ENCODE data around the gene GRB10. TPM values are rescaled to one million over a fixed set of nuclear protein-coding genes. Genes with fewer than 3 reads are reported as not detected.

Gene GRB10
- polyA plus RNA-seq, 1 donor from 2014 or later, result 78.4 TPM

DNA sequence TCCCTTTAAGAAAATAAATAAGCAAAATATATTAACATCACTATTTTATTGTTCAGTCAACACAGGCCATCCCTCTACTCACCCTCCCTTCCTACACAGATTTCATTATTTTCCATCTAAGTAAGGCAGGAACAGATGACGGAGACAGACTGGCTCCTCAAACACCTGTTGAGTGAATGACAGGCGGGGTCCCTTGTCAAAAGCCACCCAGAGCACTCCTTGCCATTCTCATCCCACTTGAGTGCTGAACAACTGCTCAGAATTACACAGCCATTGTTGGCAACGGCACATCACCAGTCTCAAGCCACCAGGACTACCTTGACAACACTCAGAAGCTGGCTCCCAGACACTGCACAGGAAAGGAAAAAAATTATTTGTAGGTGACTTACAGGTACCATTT lies 3.3 kb downstream of the GRB10 start:
- H3K27ac ChIP-seq (ENCODE audit: low read length), result no peak overlapping the region
- no peak overlapping the region for H3K4me2 ChIP-seq (ENCODE audit: low read length)
- no peaks in the 10 kb centered on the region for H3F3A ChIP-seq (ENCODE audit: insufficient read depth, low read length, poor library complexity, severe bottlenecking)
- no peaks in the 10 kb centered on the region for H3K27me3 ChIP-seq (ENCODE audit: insufficient read depth, low read depth, low read length)
- H3K9me3 ChIP-seq (ENCODE audit: low read length), result no peaks in the 10 kb centered on the region
- no peak overlapping the region for H3K9ac ChIP-seq (ENCODE audit: low read length)
- no peaks in the 10 kb centered on the region for H4K20me1 ChIP-seq (ENCODE audit: insufficient read depth)
- TF ChIP-seq, protein P1, sequence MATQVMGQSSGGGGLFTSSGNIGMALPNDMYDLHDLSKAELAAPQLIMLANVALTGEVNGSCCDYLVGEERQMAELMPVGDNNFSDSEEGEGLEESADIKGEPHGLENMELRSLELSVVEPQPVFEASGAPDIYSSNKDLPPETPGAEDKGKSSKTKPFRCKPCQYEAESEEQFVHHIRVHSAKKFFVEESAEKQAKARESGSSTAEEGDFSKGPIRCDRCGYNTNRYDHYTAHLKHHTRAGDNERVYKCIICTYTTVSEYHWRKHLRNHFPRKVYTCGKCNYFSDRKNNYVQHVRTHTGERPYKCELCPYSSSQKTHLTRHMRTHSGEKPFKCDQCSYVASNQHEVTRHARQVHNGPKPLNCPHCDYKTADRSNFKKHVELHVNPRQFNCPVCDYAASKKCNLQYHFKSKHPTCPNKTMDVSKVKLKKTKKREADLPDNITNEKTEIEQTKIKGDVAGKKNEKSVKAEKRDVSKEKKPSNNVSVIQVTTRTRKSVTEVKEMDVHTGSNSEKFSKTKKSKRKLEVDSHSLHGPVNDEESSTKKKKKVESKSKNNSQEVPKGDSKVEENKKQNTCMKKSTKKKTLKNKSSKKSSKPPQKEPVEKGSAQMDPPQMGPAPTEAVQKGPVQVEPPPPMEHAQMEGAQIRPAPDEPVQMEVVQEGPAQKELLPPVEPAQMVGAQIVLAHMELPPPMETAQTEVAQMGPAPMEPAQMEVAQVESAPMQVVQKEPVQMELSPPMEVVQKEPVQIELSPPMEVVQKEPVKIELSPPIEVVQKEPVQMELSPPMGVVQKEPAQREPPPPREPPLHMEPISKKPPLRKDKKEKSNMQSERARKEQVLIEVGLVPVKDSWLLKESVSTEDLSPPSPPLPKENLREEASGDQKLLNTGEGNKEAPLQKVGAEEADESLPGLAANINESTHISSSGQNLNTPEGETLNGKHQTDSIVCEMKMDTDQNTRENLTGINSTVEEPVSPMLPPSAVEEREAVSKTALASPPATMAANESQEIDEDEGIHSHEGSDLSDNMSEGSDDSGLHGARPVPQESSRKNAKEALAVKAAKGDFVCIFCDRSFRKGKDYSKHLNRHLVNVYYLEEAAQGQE (IDR thresholded peaks at IDR 0.05; ENCODE audit: borderline replicate concordance), result no peak
- no peak for TF ChIP-seq EP300 (conservative IDR thresholded peaks at IDR 0.05; ENCODE audit: poor library complexity, severe bottlenecking)
- no peak for TF ChIP-seq RAD21 (conservative IDR thresholded peaks at IDR 0.05)
- no peak for TF ChIP-seq SMC3 (conservative IDR thresholded peaks at IDR 0.05; ENCODE audit: poor library complexity)
- no peak for TF ChIP-seq MXI1 (conservative IDR thresholded peaks at IDR 0.05; ENCODE audit: poor library complexity, severe bottlenecking)
- no peak for TF ChIP-seq EZH2 (IDR thresholded peaks at IDR 0.05; ENCODE audit: borderline replicate concordance, insufficient read depth, low read length, poor library complexity, severe bottlenecking)
- TF ChIP-seq, protein P2, sequence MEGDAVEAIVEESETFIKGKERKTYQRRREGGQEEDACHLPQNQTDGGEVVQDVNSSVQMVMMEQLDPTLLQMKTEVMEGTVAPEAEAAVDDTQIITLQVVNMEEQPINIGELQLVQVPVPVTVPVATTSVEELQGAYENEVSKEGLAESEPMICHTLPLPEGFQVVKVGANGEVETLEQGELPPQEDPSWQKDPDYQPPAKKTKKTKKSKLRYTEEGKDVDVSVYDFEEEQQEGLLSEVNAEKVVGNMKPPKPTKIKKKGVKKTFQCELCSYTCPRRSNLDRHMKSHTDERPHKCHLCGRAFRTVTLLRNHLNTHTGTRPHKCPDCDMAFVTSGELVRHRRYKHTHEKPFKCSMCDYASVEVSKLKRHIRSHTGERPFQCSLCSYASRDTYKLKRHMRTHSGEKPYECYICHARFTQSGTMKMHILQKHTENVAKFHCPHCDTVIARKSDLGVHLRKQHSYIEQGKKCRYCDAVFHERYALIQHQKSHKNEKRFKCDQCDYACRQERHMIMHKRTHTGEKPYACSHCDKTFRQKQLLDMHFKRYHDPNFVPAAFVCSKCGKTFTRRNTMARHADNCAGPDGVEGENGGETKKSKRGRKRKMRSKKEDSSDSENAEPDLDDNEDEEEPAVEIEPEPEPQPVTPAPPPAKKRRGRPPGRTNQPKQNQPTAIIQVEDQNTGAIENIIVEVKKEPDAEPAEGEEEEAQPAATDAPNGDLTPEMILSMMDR (IDR thresholded peaks at IDR 0.05; ENCODE audit: poor library complexity, severe bottlenecking), result no peak
- TF ChIP-seq POLR2AphosphoS5 (IDR thresholded peaks at IDR 0.05), result no peak
- no peak for TF ChIP-seq TAF1 (IDR thresholded peaks at IDR 0.05; ENCODE audit: low read depth)
- peaks cover 89% of the 10 kb centered on the region for H3K79me2 ChIP-seq (replicated peaks; ENCODE audit: insufficient read depth, low read length)
- H2AFZ ChIP-seq (ENCODE audit: low read depth, low read length), result no peak overlapping the region
- H3K9me2 ChIP-seq (ENCODE audit: insufficient read depth, low read length), result no peaks in the 10 kb centered on the region
- H3K4me3 ChIP-seq (ENCODE audit: low read length), result peak overlapping the region; percentile 69
- H3K36me3 ChIP-seq (ENCODE audit: insufficient read depth, low read length), result no peaks in the 10 kb centered on the region

DNA sequence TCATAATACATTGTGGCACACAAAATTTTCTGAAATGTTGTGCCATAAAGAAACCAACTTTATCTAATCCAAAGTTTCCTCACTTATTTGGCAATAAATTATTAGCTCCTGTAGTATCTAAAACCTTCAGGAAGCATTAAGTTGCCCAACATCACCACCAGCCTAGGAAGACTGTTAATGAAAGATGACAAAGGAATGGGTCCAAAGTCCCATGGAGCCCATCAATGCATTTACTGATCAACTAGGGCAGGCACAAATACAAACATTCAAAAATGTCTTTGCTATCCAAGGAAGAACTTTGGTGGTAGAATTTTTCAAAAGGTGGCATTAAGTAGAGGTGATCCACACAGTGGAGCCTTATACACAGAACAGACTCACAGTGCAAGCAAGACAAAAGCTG lies 4.5 kb downstream of the GRB10 start:
- Histone ChIP-seq H3K36me3 (ENCODE audit: insufficient read depth, low read length) (no peaks in the 10 kb centered on the region), H2AFZ (ENCODE audit: low read depth, low read length) (no peak overlapping the region), H3K9me3 (ENCODE audit: low read length) (no peaks in the 10 kb centered on the region), H3K79me2 (replicated peaks; ENCODE audit: insufficient read depth, low read length) (peaks cover 84% of the 10 kb centered on the region), H3K4me2 (ENCODE audit: low read length) (no peak overlapping the region), H3K27me3 (ENCODE audit: insufficient read depth, low read depth, low read length) (no peaks in the 10 kb centered on the region), H3F3A (ENCODE audit: insufficient read depth, low read length, poor library complexity, severe bottlenecking) (no peaks in the 10 kb centered on the region), H3K4me3 (ENCODE audit: low read length) (peak overlapping the region; percentile 69), H3K27ac (ENCODE audit: low read length) (no peak overlapping the region), H4K20me1 (ENCODE audit: insufficient read depth) (no peaks in the 10 kb centered on the region), H3K9me2 (ENCODE audit: insufficient read depth, low read length) (no peaks in the 10 kb centered on the region), H3K9ac (ENCODE audit: low read length) (no peak overlapping the region)
- TF ChIP-seq, protein P1 (IDR thresholded peaks at IDR 0.05; ENCODE audit: borderline replicate concordance), result no peak
